ENCODE data around the gene CD55. TPM values are rescaled to one million over a fixed set of nuclear protein-coding genes. Genes with fewer than 3 reads are reported as not detected.

Gene CD55, protein sequence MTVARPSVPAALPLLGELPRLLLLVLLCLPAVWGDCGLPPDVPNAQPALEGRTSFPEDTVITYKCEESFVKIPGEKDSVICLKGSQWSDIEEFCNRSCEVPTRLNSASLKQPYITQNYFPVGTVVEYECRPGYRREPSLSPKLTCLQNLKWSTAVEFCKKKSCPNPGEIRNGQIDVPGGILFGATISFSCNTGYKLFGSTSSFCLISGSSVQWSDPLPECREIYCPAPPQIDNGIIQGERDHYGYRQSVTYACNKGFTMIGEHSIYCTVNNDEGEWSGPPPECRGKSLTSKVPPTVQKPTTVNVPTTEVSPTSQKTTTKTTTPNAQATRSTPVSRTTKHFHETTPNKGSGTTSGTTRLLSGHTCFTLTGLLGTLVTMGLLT
- polyA plus RNA-seq (2011; rRNA removed) (31.0 and 51.0 TPM in 2 replicates), polyA minus RNA-seq (2011; rRNA and poly(A)+ RNA removed) (6.6 and 6.9 TPM in 2 replicates)

DNA sequence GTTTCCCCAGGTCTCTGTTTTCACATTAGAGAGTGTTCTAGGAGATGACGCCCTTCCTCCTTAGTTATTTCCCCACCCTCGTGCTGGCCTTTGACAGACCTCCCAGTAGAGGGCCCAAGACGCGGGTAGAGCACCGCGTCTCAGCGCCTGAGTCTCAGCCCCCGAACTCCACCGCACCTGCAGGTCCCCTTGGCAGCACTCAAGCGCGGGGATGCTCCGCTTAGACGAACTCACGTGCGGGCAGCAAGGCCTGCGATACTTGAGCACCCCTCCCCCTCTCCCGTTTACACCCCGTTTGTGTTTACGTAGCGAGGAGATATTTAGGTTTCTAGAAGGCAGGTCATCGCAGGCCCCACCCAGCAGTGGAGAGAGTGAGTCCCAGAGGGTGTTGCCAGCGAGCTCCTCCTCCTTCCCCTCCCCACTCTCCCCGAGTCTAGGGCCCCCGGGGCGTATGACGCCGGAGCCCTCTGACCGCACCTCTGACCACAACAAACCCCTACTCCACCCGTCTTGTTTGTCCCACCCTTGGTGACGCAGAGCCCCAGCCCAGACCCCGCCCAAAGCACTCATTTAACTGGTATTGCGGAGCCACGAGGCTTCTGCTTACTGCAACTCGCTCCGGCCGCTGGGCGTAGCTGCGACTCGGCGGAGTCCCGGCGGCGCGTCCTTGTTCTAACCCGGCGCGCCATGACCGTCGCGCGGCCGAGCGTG, at the start of gene CD55:
Gene CD55 (plus strand): TSS at position 600 of the 711 bp plus-strand sequence. CDS start 88 bp downstream, at position 688.
- Histone ChIP-seq H3K36me3 (ENCODE audit: control insufficient read depth, insufficient read depth, low read length) (no peaks in the 10 kb centered on the region), H3K27me3 (ENCODE audit: control insufficient read depth, insufficient read depth, low read length) (peaks cover 3% of the 10 kb centered on the region), H3K4me3 (ENCODE audit: low read depth, low read length) (peak within 1 kb of the TSS; percentile 80)
- DNase-seq (ENCODE audit: low read depth), result peak; percentile 90
- ChIA-PET CTCF (interaction anchor here (0.8 to 2.1 kb wide), 7 partner anchors 9 to 265 kb away, joined by 3 to 7 read pairs (median 3); no protein-coding TSS in a partner anchor), POLR2A (interaction anchor here (0.6 to 0.7 kb wide), 3 partner anchors 11 to 295 kb away, joined by 3 to 4 read pairs (median 3); no protein-coding TSS in a partner anchor)
- TF ChIP-seq, protein P1, sequence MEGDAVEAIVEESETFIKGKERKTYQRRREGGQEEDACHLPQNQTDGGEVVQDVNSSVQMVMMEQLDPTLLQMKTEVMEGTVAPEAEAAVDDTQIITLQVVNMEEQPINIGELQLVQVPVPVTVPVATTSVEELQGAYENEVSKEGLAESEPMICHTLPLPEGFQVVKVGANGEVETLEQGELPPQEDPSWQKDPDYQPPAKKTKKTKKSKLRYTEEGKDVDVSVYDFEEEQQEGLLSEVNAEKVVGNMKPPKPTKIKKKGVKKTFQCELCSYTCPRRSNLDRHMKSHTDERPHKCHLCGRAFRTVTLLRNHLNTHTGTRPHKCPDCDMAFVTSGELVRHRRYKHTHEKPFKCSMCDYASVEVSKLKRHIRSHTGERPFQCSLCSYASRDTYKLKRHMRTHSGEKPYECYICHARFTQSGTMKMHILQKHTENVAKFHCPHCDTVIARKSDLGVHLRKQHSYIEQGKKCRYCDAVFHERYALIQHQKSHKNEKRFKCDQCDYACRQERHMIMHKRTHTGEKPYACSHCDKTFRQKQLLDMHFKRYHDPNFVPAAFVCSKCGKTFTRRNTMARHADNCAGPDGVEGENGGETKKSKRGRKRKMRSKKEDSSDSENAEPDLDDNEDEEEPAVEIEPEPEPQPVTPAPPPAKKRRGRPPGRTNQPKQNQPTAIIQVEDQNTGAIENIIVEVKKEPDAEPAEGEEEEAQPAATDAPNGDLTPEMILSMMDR (IDR thresholded peaks at IDR 0.05; ENCODE audit: insufficient read depth, low read depth, low read length), result peak; percentile 38

DNA sequence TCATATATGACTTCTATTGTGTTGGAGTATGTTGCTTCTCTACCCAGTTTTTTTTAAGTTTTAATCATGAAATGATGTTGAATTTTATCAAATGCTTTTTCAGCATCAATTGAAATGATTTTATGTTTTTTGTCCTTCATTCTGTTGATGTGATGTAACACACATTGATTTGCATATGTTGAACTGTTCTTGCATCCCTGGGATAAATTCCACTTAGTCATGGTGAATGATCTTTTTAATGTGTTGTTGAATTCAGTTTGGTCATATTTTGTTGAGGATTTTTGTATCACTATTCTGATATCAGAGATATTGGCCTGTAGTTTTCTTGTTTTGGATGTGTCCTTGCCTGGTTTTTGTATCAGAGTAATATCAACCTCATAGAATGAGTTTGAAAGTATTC, 46.6 kb upstream of the CD55 start:
- ChIA-PET POLR2A (no interaction called here), CTCF (no interaction called here)
- TF ChIP-seq, protein P1 (IDR thresholded peaks at IDR 0.05; ENCODE audit: insufficient read depth, low read depth, low read length), result no peak
- Histone ChIP-seq H3K36me3 (ENCODE audit: control insufficient read depth, insufficient read depth, low read length) (no peaks in the 10 kb centered on the region), H3K27me3 (ENCODE audit: control insufficient read depth, insufficient read depth, low read length) (no peaks in the 10 kb centered on the region), H3K4me3 (ENCODE audit: low read depth, low read length) (no peak overlapping the region)
- no peak for DNase-seq (ENCODE audit: low read depth)

DNA sequence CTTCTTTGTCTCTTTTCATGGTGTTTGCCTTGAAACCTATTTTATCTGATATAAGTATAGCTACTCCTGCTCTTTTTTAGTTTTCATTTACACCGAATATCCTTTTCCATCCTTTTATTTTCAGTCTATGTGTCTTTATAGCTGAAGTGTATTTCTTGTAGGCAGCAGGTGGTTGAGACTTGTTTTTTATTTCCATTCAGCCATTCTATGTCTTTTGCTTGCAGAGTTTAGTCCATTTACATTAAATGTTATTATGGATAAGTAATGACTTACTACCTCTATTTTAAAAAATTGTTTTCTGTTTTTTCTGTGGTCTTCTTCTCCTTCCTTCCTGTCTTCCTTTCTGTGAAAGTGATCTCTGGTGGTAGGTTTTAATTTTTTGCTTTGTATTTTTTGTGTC, 45.0 kb upstream of the CD55 start:
- POLR2A ChIA-PET, result no interaction called here
- Histone ChIP-seq H3K27me3 (ENCODE audit: control insufficient read depth, insufficient read depth, low read length) (no peaks in the 10 kb centered on the region), H3K36me3 (ENCODE audit: control insufficient read depth, insufficient read depth, low read length) (no peaks in the 10 kb centered on the region), H3K4me3 (ENCODE audit: low read depth, low read length) (no peak overlapping the region)
- CTCF ChIA-PET, result interaction anchor here (0.6 kb wide), 1 partner anchor 765 kb away, joined by 3 read pairs; no protein-coding TSS in a partner anchor
- TF ChIP-seq, protein P1 (IDR thresholded peaks at IDR 0.05; ENCODE audit: insufficient read depth, low read depth, low read length), result no peak
- DNase-seq (ENCODE audit: low read depth), result no peak

DNA sequence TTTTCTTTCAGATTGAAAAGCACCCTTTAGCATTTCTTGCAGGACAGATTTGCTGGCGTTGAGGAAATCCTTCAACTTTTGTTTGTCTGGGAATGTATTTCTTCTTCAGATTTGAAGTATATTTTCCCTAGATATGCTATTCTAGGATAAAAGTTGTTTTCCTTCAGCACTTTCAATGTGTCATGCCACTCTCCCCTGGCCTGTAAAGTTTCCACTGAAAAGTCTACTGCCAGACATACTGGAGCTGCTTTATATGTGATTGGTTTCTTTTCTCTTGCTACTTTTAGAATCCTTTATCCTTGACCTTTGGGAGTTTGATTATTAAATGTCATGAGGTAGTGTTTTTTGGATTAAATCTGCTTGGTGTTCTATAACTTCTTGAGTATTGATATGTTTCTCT, 44.2 kb upstream of the CD55 start:
- DNase-seq (ENCODE audit: low read depth), result no peak
- TF ChIP-seq, protein P1 (IDR thresholded peaks at IDR 0.05; ENCODE audit: insufficient read depth, low read depth, low read length), result no peak
- H3K36me3 ChIP-seq (ENCODE audit: control insufficient read depth, insufficient read depth, low read length), result no peaks in the 10 kb centered on the region
- ChIA-PET CTCF (interaction anchor here (1.1 to 1.4 kb wide), 2 partner anchors 18 to 127 kb away, joined by 3 read pairs; no protein-coding TSS in a partner anchor), POLR2A (no interaction called here)
- no peak overlapping the region for H3K4me3 ChIP-seq (ENCODE audit: low read depth, low read length)
- no peaks in the 10 kb centered on the region for H3K27me3 ChIP-seq (ENCODE audit: control insufficient read depth, insufficient read depth, low read length)

DNA sequence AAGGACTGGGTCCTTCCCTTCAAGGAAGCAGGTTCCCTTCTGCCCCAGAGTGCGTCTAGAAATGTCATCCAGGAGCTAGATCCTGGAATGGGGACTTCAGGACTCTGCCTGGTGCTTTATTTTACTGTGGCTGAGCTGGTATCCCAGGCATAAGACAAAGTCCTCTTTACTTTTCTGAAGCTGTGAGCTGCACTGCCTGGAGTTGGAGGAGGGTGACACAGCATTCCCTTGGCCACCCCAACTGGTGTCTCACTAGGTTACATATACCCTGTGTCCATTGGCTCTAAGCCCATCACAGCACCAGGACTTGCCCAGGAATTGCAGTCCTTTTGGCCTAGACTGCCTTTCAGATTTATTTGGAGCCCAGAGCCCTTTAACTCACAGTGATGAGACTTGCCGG, 41.8 kb upstream of the CD55 start:
- ChIA-PET CTCF (no interaction called here), POLR2A (no interaction called here)
- Histone ChIP-seq H3K4me3 (ENCODE audit: low read depth, low read length) (no peak overlapping the region), H3K27me3 (ENCODE audit: control insufficient read depth, insufficient read depth, low read length) (no peaks in the 10 kb centered on the region), H3K36me3 (ENCODE audit: control insufficient read depth, insufficient read depth, low read length) (no peaks in the 10 kb centered on the region)
- no peak for DNase-seq (ENCODE audit: low read depth)
- TF ChIP-seq, protein P1 (IDR thresholded peaks at IDR 0.05; ENCODE audit: insufficient read depth, low read depth, low read length), result no peak
